ENCODE data around the gene FAAP24. TPM values are rescaled to one million over a fixed set of nuclear protein-coding genes. Genes with fewer than 3 reads are reported as not detected.

FAAP24 gene
- total RNA-seq, 120 experiments from 2014 or later = 0.20 to 3.6 (median 1.1) TPM; not detected in 11

Other genes with a start within 250 kb of the FAAP24 start
- gene SLC7A9, start 102.5 kb upstream of the FAAP24 start, total RNA-seq = 1 to 10 TPM in 91 of 120 experiments, under 1 TPM in 27, not detected in 2; 0.36 to 7.4 (median 1.6) TPM
- 10 to 100 TPM; 12.5 to 32.5 (median 20.0) TPM for gene CEP89, start 284 bp upstream of the FAAP24 start, total RNA-seq
- gene RHPN2, start 92.6 kb downstream of the FAAP24 start, total RNA-seq = 10 to 100 TPM in 43 of 120 experiments, 1 to 10 TPM in 77; 3.2 to 24.6 (median 8.9) TPM
- 10 to 100 TPM in 115 of 120 experiments, 1 to 10 TPM in 5; 9.0 to 18.2 (median 13.1) TPM for gene GPATCH1, start 108.9 kb downstream of the FAAP24 start, total RNA-seq
- 1 to 10 TPM in 19 of 120 experiments, under 1 TPM in 46, not detected in 55; 0.28 to 2.8 (median 0.82) TPM for gene WDR88, start 159.9 kb downstream of the FAAP24 start, total RNA-seq
- gene LRP3, start 222.1 kb downstream of the FAAP24 start, total RNA-seq = 100 to 1,000 TPM in 10 of 120 experiments, 10 to 100 TPM in 110; 25.9 to 174 (median 79.1) TPM

All from dorsolateral prefrontal cortex (tissue), 118 donors.